Activated CD4-positive, alpha-beta memory T cell treated with anti-CD3 and anti-CD28 coated beads for 36 hours (primary cell): ENCODE data around the gene CELSR1. TPM values are rescaled to one million over a fixed set of nuclear protein-coding genes. Genes with fewer than 3 reads are reported as not detected.
"Not testable (repeated sequence)": the region's sequence is repeated elsewhere in the genome, so short reads cannot be mapped to it uniquely, and the experiment has no call there.

ENCODE experiments used
- CTCF ChIA-PET: fragments of 350-600 bp; sonication (Branson Sonifier 250); formaldehyde crosslinking; loops from one replicate; lab custom pipeline; 2021; ENCODE audit warnings: antibody characterized with exemption, inconsistent platforms; lab: Charles Lee
- POLR2A ChIA-PET: fragments of 350-600 bp; sonication (Branson Sonifier 250); formaldehyde crosslinking; loops from one replicate; lab custom pipeline; 2021; ENCODE audit warnings: antibody characterized with exemption; lab: Charles Lee
- DNase-seq: peaks from one replicate; pipeline ENCODE4 v3.0.0-alpha.2; 2020
- H3K27ac Mint-ChIP-seq: one replicate; pipeline ENCODE4 v1.8.0; 2021; ENCODE audit warnings: mixed read lengths
- H3K27me3 Mint-ChIP-seq: one replicate; pipeline ENCODE4 v1.8.0; 2021; ENCODE audit warnings: mixed read lengths
- H3K36me3 Mint-ChIP-seq: one replicate; pipeline ENCODE4 v1.8.0; 2021; ENCODE audit warnings: mixed read lengths
- H3K4me1 Mint-ChIP-seq: one replicate; pipeline ENCODE4 v1.8.0; 2021; ENCODE audit warnings: low read depth, mixed read lengths
- H3K4me3 Mint-ChIP-seq: one replicate; pipeline ENCODE4 v1.8.0; 2021; ENCODE audit warnings: mild to moderate bottlenecking, mixed read lengths
- H3K9me3 Mint-ChIP-seq: one replicate; pipeline ENCODE4 v1.8.0; 2021; ENCODE audit warnings: mixed read lengths
- intact Hi-C: fragments of 100-400 bp; cut with micrococcal nuclease; formaldehyde crosslinking; loops from one replicate; pipeline ENCODE4 v1.15.1; 2023
- total RNA-seq, 2 experiments: library from RNA; stranded (reverse); gene quantifications; one replicate each; pipeline ENCODE4 v1.2.3, GENCODE V29; 2021

CELSR1 gene
- total RNA-seq, 2 experiments from 2014 or later, result 0.24 to 0.36 TPM

DNA sequence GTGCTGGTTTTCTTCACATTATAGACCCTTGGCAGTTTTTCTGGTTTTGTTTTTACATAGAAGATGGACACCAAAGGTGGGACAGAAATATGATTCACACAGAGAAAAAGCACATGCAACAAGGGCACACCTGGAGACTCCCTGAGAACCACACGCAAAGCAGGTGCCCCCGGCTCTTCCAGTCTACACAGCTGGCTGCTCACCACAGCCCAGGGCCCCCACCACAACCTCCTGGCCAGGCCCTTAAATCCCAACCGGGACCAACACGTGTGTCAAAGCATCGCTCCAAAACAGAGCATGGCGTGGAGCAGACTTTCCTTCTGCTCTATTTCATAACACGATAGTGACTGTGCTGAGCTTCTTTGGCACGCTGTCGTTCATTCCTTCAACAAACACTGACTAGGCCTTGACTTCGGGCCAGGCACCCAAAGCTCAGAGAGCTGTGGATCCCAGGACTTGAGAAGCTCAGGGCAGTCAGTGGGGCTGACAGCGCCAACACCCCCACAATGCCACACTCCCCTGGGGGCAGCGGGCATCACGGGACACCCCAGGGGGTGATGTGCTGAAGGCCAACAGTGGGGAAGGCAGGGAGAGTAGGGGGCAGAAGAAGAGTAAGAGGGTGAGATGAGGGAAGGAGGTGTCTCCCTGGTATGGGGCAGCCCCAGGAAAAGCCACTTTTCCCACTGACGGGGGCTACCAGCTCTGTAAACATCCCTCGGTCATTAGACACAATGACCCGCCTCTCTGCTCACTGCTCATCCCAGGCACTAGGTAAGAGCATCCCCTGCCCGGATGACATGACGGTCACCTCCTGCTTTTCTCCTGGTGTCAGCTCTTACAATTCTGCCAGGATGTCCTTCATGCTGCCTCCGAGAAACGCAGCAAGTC is 26.0 kb downstream of the CELSR1 start:
- H3K4me1 Mint-ChIP-seq, result no peaks in the 10 kb centered on the region
- ChIA-PET POLR2A (no interaction called here), CTCF (no interaction called here)
- DNase-seq, result no peak
- H3K4me3 Mint-ChIP-seq, result no peak overlapping the region
- H3K27ac Mint-ChIP-seq, result no peak overlapping the region
- no peaks in the 10 kb centered on the region for H3K36me3 Mint-ChIP-seq
- H3K9me3 Mint-ChIP-seq, result no peaks in the 10 kb centered on the region
- no peaks in the 10 kb centered on the region for H3K27me3 Mint-ChIP-seq
- intact Hi-C loops, result no loop called here

DNA sequence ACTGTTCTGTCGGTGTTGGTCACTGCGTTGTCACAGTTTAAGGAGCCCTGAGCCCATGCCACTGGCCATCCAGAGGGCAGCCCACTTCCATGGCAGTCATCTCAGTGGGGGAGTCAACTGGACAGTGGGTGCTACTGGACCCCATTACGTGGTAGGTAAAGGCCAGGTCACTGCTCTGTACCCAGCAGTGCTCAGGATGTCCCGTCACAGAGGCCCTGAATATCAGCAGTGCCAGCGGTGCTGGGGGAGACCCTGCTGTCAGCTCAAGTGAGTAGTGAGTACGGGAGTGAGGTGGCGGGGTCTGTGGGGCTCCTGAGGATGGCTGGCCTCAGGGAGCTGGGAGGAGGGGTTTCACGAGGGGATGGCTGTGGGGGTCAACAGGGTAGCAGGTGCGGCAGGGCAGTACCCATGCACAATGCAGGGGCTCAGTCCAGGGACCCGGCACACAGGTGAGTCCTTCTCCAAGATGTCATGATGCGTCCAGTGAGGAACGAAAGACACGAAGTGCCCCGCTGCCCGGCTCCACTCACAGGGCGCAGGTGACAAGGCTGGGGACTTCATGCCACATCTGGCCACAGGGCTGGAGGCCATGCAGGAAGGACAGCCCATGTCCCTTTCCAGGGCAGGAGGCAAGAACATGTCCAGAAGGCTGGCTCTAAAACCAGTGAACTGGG is 27.9 kb downstream of the CELSR1 start:
- no peak for DNase-seq
- ChIA-PET POLR2A (no interaction called here), CTCF (no interaction called here)
- Mint-ChIP-seq H3K4me3 (no peak overlapping the region), H3K27me3 (no peaks in the 10 kb centered on the region), H3K36me3 (no peaks in the 10 kb centered on the region), H3K27ac (no peak overlapping the region), H3K4me1 (no peaks in the 10 kb centered on the region), H3K9me3 (no peaks in the 10 kb centered on the region)
- intact Hi-C loops, result no loop called here

DNA sequence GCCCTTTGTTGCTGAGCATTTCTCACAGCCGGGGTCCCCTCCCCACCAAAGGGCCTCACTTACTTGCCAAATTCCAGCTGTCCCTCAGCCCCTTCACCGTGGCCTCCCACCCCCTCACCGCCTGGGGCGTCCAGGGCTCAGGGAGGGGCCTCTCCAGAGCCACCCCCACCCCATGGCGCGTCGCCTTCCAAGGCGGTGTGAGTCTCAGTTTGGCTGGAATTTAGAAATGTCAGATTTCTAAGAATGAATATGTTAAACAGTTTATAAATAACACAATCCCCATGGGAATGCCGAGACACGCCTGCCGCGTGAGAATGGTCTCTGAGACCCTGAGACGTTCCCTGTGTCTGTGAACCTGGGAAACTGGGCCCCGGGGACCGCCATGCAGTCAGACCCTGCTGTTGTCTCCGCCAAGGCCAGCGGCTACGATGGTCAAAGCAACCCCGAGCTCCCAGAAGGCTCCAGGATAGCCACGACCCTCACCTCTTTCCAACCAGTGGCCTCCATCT is 28.9 kb downstream of the CELSR1 start:
- intact Hi-C loops, result no loop called here
- no peaks in the 10 kb centered on the region for H3K9me3 Mint-ChIP-seq

DNA sequence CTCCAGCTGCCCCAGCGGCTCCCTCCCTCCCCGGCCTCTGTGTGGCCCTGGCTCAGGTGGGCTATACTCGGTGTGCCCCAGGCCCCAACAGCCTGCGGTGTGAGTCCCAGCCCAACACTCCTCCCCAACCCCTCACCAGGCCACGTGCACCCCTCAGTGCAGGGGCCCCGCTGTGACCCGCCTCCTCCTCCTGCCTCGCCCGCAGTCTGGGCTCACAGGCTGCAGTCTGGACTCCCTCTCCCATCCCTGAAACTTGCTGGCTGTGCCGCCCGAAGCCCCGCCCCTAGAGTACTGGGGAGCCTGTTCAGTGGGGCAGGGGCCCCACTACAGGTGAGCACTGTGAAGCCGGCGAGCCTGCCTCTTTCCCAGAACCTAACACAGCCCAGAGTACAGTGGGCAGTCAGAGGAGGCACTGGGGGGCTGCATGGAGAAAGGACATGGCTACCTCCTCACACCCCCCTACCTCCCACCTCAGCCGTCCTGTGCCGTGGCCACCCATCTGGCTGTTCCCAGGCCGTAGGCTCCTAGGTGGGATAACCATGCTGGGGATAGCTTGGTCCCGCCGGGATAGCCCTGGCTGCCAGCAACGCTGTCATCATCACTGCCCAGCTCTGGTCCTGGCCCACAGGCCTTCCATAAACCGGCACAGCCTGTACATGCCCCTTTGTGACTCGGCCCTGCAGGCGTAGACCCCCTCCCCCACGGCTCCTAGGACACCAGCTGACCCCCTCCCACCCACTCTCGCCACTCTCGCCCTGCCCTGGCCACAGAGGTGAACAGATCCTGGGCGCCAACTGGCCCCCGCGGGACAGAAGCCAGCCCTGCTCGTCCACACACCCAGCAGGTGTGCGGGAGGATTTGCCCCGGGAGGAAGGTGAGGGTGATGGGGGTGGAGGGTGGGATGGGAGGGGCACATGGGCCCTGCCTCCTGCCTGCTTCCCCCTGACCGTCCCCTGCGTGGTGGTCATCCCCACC is 29.7 kb downstream of the CELSR1 start:
- no peak overlapping the region for H3K27ac Mint-ChIP-seq
- intact Hi-C loops, result no loop called here
- ChIA-PET CTCF (no interaction called here), POLR2A (no interaction called here)
- no peaks in the 10 kb centered on the region for H3K27me3 Mint-ChIP-seq
- H3K9me3 Mint-ChIP-seq, result no peaks in the 10 kb centered on the region
- no peak overlapping the region for H3K4me3 Mint-ChIP-seq
- H3K4me1 Mint-ChIP-seq, result no peaks in the 10 kb centered on the region
- no peak for DNase-seq
- H3K36me3 Mint-ChIP-seq, result no peaks in the 10 kb centered on the region

More for the DNA sequence above, 28.9 kb downstream of the CELSR1 start:
- H3K36me3 Mint-ChIP-seq, result no peaks in the 10 kb centered on the region
- H3K27me3 Mint-ChIP-seq, result no peaks in the 10 kb centered on the region
- no peak overlapping the region for H3K27ac Mint-ChIP-seq
- no peak for DNase-seq
- H3K4me1 Mint-ChIP-seq, result no peaks in the 10 kb centered on the region
- POLR2A ChIA-PET, result no interaction called here
- CTCF ChIA-PET, result no interaction called here
- no peak overlapping the region for H3K4me3 Mint-ChIP-seq

DNA sequence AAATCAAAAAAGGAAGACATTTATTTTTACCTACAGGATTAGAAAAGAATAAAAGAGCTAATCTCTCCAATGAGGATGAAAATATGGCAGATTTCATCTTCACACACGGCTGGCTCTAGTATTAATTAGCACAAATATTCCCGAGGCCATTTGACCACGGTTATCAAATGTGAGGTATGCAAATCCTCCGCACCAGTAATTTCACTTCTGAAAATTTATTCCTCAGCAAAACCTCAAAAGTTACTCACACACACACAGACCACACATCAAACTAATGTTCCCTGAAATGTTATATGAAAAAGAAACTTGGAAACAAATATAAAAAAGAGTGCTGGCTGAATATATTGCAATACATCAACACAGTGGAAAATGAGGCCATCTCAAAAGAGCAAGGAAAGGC is 32.8 kb downstream of the CELSR1 start:
- intact Hi-C loops, result no loop called here
- Mint-ChIP-seq H3K4me1 (no peaks in the 10 kb centered on the region), H3K36me3 (no peaks in the 10 kb centered on the region), H3K27me3 (peaks cover 9% of the 10 kb centered on the region), H3K27ac (no peak overlapping the region), H3K4me3 (no peak overlapping the region), H3K9me3 (no peaks in the 10 kb centered on the region)
- CTCF ChIA-PET, result no interaction called here
- POLR2A ChIA-PET, result interaction anchor here (0.6 kb wide), 1 partner anchor 496 kb away, joined by 3 read pairs; no protein-coding TSS in a partner anchor
- DNase-seq, result no peak

DNA sequence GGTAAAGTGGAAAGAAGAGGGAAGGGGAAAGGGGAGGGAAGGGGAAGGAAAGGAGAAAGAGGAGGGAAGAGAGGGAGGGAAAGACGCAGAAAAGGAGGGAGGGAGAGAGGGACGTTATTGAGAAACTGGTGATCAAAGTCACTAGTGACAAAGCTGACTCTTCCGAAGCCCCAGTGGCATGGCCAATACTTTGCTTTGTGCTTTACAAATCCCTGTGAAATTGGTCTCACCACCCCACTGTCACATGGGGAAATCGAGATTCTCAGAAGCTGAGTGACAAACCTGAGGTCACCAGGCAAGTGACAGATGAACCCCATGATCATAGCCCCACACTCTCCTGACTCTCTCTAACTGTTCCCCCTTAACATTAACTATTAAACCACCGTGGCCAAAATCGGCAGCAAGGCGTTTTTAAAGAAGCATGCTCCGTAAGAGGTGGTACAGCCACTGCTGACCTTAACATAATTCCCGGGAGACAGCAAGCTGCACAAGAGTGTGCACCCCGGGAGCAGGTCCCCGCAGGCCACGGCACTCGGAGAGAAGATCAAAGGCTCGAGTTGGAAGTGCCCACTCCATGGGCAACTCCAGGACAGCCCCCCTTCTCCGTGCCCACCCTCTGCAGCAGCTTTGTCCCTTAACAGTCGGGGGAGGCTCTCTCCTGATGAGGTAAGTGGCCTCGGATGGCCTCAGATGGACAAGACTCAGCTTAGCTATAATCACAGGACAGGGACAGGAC is 34.8 kb downstream of the CELSR1 start:
- intact Hi-C loops, result no loop called here
- ChIA-PET POLR2A (no interaction called here), CTCF (no interaction called here)
- H3K9me3 Mint-ChIP-seq, result no peaks in the 10 kb centered on the region
- peaks cover 14% of the 10 kb centered on the region for H3K27me3 Mint-ChIP-seq
- H3K36me3 Mint-ChIP-seq, result no peaks in the 10 kb centered on the region
- DNase-seq, result no peak
- H3K27ac Mint-ChIP-seq, result no peak overlapping the region
- peaks cover 7% of the 10 kb centered on the region for H3K4me1 Mint-ChIP-seq
- no peak overlapping the region for H3K4me3 Mint-ChIP-seq

DNA sequence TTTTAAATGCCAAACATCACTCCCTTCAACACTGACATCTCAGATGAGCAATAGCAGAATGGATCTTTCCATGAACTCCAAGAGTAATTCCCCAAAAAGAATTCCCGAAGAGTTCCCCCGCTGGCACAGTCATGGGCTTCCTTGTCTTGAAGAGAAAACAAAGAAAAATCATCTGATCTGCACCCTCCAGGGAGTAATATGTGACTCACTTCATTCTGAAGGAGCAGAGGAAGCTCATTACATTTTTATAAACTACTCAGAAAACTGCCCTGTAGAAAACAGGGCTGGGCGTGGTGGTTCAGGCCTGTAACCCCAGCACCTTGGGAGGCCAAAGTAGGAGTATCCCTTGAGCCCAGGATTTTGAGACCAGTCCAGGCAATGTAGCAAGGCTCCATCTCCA is 35.7 kb downstream of the CELSR1 start:
- Mint-ChIP-seq H3K9me3 (no peaks in the 10 kb centered on the region), H3K4me3 (no peak overlapping the region), H3K36me3 (no peaks in the 10 kb centered on the region), H3K27me3 (peaks cover 14% of the 10 kb centered on the region), H3K27ac (no peak overlapping the region), H3K4me1 (peaks cover 7% of the 10 kb centered on the region)
- POLR2A ChIA-PET, result no interaction called here
- intact Hi-C loops, result no loop called here
- DNase-seq, result no peak
- CTCF ChIA-PET, result no interaction called here

DNA sequence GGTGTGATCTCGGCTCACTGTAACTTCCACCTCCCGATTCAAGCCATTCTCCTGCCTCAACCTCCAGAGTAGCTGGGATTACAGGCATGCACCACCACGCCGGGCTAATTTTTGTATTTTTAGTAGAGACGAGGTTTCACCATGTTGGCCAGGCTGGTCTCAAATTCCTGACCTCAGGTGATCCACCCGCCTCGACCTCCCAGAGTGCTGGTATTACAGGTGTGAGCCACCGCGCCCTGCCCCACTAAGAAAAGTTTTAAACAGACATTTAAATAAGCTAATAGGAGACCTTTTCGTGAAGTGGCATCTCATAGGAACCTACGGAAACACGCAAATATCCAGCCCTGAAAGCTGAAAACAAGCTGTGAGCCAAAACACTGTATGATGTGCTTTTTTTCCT is 36.2 kb downstream of the CELSR1 start:
- H3K4me3 Mint-ChIP-seq, H3K27ac Mint-ChIP-seq, DNase-seq, intact Hi-C loops, H3K4me1 Mint-ChIP-seq, H3K9me3 Mint-ChIP-seq, POLR2A ChIA-PET, CTCF ChIA-PET, H3K36me3 Mint-ChIP-seq: not testable (repeated sequence)
- peaks cover 14% of the 10 kb centered on the region for H3K27me3 Mint-ChIP-seq

DNA sequence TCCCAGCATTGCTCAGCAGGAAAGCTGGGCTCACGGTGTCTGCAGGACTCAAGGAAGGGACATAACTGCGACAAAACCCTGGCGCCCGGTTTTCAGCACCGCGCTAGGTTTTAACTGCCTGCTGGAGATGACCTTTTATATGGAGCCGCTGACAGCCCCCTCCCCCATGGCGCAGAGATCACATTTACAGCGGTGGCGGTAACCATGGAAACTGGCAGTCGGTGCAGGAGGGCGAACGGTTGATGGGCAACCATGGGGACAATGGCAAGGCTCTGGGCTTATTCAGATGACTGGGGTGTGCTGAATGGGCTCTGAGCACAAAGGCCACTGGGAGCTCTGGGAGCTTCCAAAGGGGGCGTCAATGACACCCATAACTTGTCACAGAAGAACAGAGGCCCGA is 37.2 kb downstream of the CELSR1 start:
- CTCF ChIA-PET, result interaction anchor here (1.2 kb wide), 1 partner anchor 132 kb away, joined by 4 read pairs; no protein-coding TSS in a partner anchor
- Mint-ChIP-seq H3K36me3 (no peaks in the 10 kb centered on the region), H3K9me3 (no peaks in the 10 kb centered on the region), H3K4me1 (peaks cover 7% of the 10 kb centered on the region), H3K27ac (no peak overlapping the region), H3K27me3 (peaks cover 14% of the 10 kb centered on the region), H3K4me3 (no peak overlapping the region)
- no peak for DNase-seq
- POLR2A ChIA-PET, result no interaction called here
- intact Hi-C loops, result no loop called here

DNA sequence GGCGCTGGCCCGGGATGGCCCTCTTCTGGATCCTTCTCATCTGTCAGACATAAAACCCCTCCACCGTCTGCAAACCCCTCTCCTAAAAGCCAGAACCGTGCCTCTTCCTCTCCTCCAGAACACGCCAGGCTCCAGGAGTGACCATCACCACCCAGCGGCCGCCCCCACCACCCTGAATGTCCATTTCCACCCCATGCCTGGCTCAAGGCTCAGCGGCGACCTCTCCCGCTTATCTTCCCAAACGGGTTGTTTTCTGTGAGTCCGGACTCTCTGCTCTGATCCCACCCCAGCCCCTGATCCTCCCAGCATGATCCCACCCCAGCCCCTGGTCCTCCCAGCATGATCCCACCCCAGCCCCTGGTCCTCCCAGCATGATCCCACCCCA is 37.6 kb downstream of the CELSR1 start:
- CTCF ChIA-PET, result interaction anchor here (1.2 kb wide), 1 partner anchor 132 kb away, joined by 4 read pairs; no protein-coding TSS in a partner anchor
- no peaks in the 10 kb centered on the region for H3K9me3 Mint-ChIP-seq
- intact Hi-C loops, result no loop called here
- H3K27ac Mint-ChIP-seq, result no peak overlapping the region
- POLR2A ChIA-PET, result no interaction called here
- peaks cover 7% of the 10 kb centered on the region for H3K4me1 Mint-ChIP-seq
- no peaks in the 10 kb centered on the region for H3K36me3 Mint-ChIP-seq
- H3K27me3 Mint-ChIP-seq, result peaks cover 14% of the 10 kb centered on the region
- DNase-seq, result no peak
- no peak overlapping the region for H3K4me3 Mint-ChIP-seq

DNA sequence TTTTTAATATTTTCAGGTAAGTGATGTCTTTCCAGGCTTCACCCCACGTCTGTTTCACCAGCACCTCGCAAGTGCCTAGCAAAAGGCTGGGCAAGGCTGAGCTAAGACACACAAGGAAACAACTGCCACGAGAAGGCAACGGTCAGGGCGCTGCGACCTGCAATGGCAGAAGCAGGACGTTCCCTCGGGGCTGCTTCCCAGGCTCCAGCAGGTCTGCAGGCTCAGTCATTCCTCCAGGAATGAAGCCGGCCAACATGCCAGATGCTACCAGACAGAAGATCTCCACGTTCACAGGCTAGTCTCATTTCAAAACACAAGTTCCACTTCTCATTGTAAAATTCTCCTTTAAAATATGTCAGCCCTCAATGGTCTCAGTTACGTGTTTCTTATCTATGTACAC is 45.5 kb downstream of the CELSR1 start:
- ChIA-PET CTCF (no interaction called here), POLR2A (no interaction called here)
- DNase-seq, result no peak
- no peaks in the 10 kb centered on the region for H3K36me3 Mint-ChIP-seq
- no peaks in the 10 kb centered on the region for H3K4me1 Mint-ChIP-seq
- intact Hi-C loops, result no loop called here
- no peaks in the 10 kb centered on the region for H3K9me3 Mint-ChIP-seq
- H3K27ac Mint-ChIP-seq, result no peak overlapping the region
- no peak overlapping the region for H3K4me3 Mint-ChIP-seq
- H3K27me3 Mint-ChIP-seq, result no peaks in the 10 kb centered on the region
